GM23338 (cell line): ENCODE data around the gene PAFAH2. TPM values are rescaled to one million over a fixed set of nuclear protein-coding genes. Genes with fewer than 3 reads are reported as not detected.

Source experiments
- ATAC-seq: fragments of 200-7000 bp; cut with Tn5 transposase; 3 replicates; pipeline ENCODE4 v1.9.1; 2020
- DNase-seq: peaks from one replicate; pipeline ENCODE4 v3.0.0-alpha.2; 2015; ENCODE audit warnings: low spot score
- H2AFZ ChIP-seq: fragments of 200-600 bp; sonication (generic); 2 replicates; pipeline ENCODE4 v1.8.0; 2016; ENCODE audit warnings: antibody characterized with exemption, mild to moderate bottlenecking, moderate library complexity
- H3F3A ChIP-seq: fragments of 200-600 bp; sonication (generic); replicated peaks from 2 replicates; pipeline ENCODE4 v1.8.0; 2017; ENCODE audit warnings: antibody characterized with exemption, mixed run types, low read depth
- H3K27ac ChIP-seq: fragments of 200-600 bp; sonication (generic); 2 replicates; pipeline ENCODE4 v1.6.1; 2016; ENCODE audit warnings: low read depth
- H3K27me3 ChIP-seq: fragments of 200-600 bp; sonication (generic); 2 replicates; pipeline ENCODE4 v1.8.0; 2016; ENCODE audit warnings: mild to moderate bottlenecking, mixed run types, moderate library complexity; ENCODE audit not compliant: insufficient read depth
- H3K36me3 ChIP-seq: fragments of 200-600 bp; sonication (generic); 2 replicates; pipeline ENCODE4 v1.8.0; 2016; ENCODE audit warnings: mild to moderate bottlenecking; ENCODE audit not compliant: insufficient read depth
- H3K4me1 ChIP-seq: fragments of 200-600 bp; sonication (generic); 2 replicates; pipeline ENCODE4 v1.8.0; 2016; ENCODE audit warnings: mild to moderate bottlenecking, moderate library complexity; ENCODE audit not compliant: insufficient read depth
- H3K4me2 ChIP-seq: fragments of 200-600 bp; sonication (generic); 2 replicates; pipeline ENCODE4 v1.7.1; 2017; ENCODE audit warnings: mixed run types
- H3K4me3 ChIP-seq: fragments of 200-600 bp; sonication (generic); 2 replicates; pipeline ENCODE4 v1.6.1; 2016; ENCODE audit warnings: mixed run types
- H3K79me2 ChIP-seq: fragments of 200-600 bp; sonication (generic); replicated peaks from 2 replicates; pipeline ENCODE4 v1.8.0; 2017; ENCODE audit warnings: mild to moderate bottlenecking; ENCODE audit not compliant: insufficient read depth
- H3K9me2 ChIP-seq: fragments of 200-600 bp; sonication (generic); 2 replicates; pipeline ENCODE4 v1.8.0; 2017; ENCODE audit not compliant: insufficient read depth
- H4K20me1 ChIP-seq: fragments of 200-600 bp; sonication (generic); replicated peaks from 2 replicates; pipeline ENCODE4 v1.8.0; 2017; ENCODE audit warnings: mild to moderate bottlenecking; ENCODE audit not compliant: insufficient read depth
- H3K27ac Mint-ChIP-seq: 2 replicates; pipeline ENCODE4 v1.8.0; 2020; ENCODE audit warnings: inconsistent platforms, mild to moderate bottlenecking, moderate library complexity, mixed read lengths
- H3K27me3 Mint-ChIP-seq: 3 replicates; pipeline ENCODE4 v1.8.0; 2022; ENCODE audit warnings: low read depth, mild to moderate bottlenecking, moderate library complexity, mixed read lengths, inconsistent platforms; ENCODE audit not compliant: insufficient read depth, poor library complexity
- H3K36me3 Mint-ChIP-seq: 3 replicates; pipeline ENCODE4 v1.8.0; 2021; ENCODE audit warnings: low read depth, mild to moderate bottlenecking, inconsistent platforms, moderate library complexity, mixed read lengths
- H3K4me1 Mint-ChIP-seq: 3 replicates; pipeline ENCODE4 v1.8.0; 2020; ENCODE audit warnings: mild to moderate bottlenecking, inconsistent platforms, mixed read lengths
- H3K4me3 Mint-ChIP-seq: 3 replicates; pipeline ENCODE4 v1.8.0; 2021; ENCODE audit warnings: moderate library complexity, mild to moderate bottlenecking, inconsistent platforms, mixed read lengths
- H3K9me3 Mint-ChIP-seq: 3 replicates; pipeline ENCODE4 v1.8.0; 2020; ENCODE audit warnings: moderate library complexity, mild to moderate bottlenecking, inconsistent platforms, mixed read lengths
- EZH2 ChIP-seq: fragments of 200-600 bp; sonication (generic); IDR thresholded peaks from one replicate; pipeline ENCODE4 v1.8.0; 2017; ENCODE audit warnings: antibody characterized with exemption, mild to moderate bottlenecking, low read depth; ENCODE audit not compliant: unreplicated experiment
- EZH2phosphoT487 ChIP-seq: fragments of 200-600 bp; sonication (generic); IDR thresholded peaks from one replicate; pipeline ENCODE4 v1.8.1; 2018; ENCODE audit warnings: antibody characterized with exemption; ENCODE audit not compliant: unreplicated experiment
- NANOG ChIP-seq: IDR thresholded peaks from 2 replicates; pipeline ENCODE4 v1.6.1; 2016; ENCODE audit warnings: antibody characterized with exemption, borderline replicate concordance
- POLR2AphosphoS5 ChIP-seq: IDR thresholded peaks from 2 replicates; pipeline ENCODE4 v1.6.1; 2016; ENCODE audit warnings: antibody characterized with exemption, low read depth
- REST ChIP-seq: IDR thresholded peaks from one replicate; pipeline ENCODE4 v1.6.1; 2018; ENCODE audit warnings: antibody characterized with exemption; ENCODE audit not compliant: unreplicated experiment
- ZNF114 ChIP-seq: fragments of 250-450 bp; sonication (Bioruptor Pico); IDR thresholded peaks from 2 replicates; pipeline ENCODE4 v1.5.0; 2020; ENCODE audit warnings: mild to moderate bottlenecking, moderate library complexity
- ZNF462 ChIP-seq: fragments of 250-450 bp; sonication (Bioruptor Pico); IDR thresholded peaks from 2 replicates; pipeline ENCODE4 v1.5.0; 2020; ENCODE audit warnings: mild to moderate bottlenecking, moderate library complexity
- polyA plus RNA-seq: library from polyadenylated mRNA; unstranded; fragments of >200 nt; fragmentation: Nextera tagmentation; extraction: Ambion mirVana; gene quantifications from 2 replicates; pipeline ENCODE4 v1.2.1, GENCODE V29; 2016
- total RNA-seq: library from RNA; depleted of rRNA; stranded (reverse); fragments of >200 nt; shearing (Covaris generic); gene quantifications from 2 replicates; pipeline ENCODE4 v1.2.3, GENCODE V29; 2014

Gene PAFAH2
- total and polyA plus RNA-seq, 2 experiments from 2014 or later, result 5.7 to 10.3 TPM

GRCh38 chr1:26021647-26022403, 24.0 kb upstream of the PAFAH2 start, which contains the start of gene EXTL1:
TSS of gene EXTL1 (plus strand) at chr1:26021775. CDS start at chr1:26022647, 872 bp downstream.
- no peak within 1 kb of the TSS for H3K27ac ChIP-seq
- H3K4me2 ChIP-seq, result peak within 1 kb of the TSS; percentile 78
- no peaks in the 10 kb centered on the region for H3K79me2 ChIP-seq
- ATAC-seq, result peak; percentile 92
- H3K9me2 ChIP-seq, result no peaks in the 10 kb centered on the region
- no peaks in the 10 kb centered on the region for H3K36me3 Mint-ChIP-seq
- peak; percentile 94 for DNase-seq
- no peaks in the 10 kb centered on the region for H3K9me3 Mint-ChIP-seq
- peak within 1 kb of the TSS; percentile 78 for H3K4me3 Mint-ChIP-seq
- H3K27ac Mint-ChIP-seq, result no peak within 1 kb of the TSS; the same call in 1 of the 2 replicates
- H3K27me3 ChIP-seq, result no peaks in the 10 kb centered on the region
- peaks cover 24% of the 10 kb centered on the region for H3K4me1 Mint-ChIP-seq
- peak within 1 kb of the TSS; percentile 75 for H2AFZ ChIP-seq
- no peaks in the 10 kb centered on the region for H4K20me1 ChIP-seq
- H3F3A ChIP-seq, result no peaks in the 10 kb centered on the region
- TF ChIP-seq POLR2AphosphoS5 (peak; percentile 95), REST (no peak)
- H3K27me3 Mint-ChIP-seq, result peaks cover 9% of the 10 kb centered on the region
- H3K4me3 ChIP-seq, result peak within 1 kb of the TSS; percentile 55
- H3K4me1 ChIP-seq, result peaks cover 3% of the 10 kb centered on the region; the same call in 1 of the 2 replicates
- H3K36me3 ChIP-seq, result no peaks in the 10 kb centered on the region

- ATAC-seq (no peak), DNase-seq (no peak)
- H3K27ac ChIP-seq, result no peak overlapping the region
- H3K27me3 ChIP-seq, result no peaks in the 10 kb centered on the region
- H3K27ac Mint-ChIP-seq, result no peak overlapping the region; the same call in 1 of the 2 replicates
- H3K36me3 Mint-ChIP-seq, result no peaks in the 10 kb centered on the region
- H3K4me2 ChIP-seq, result peak overlapping the region; percentile 78; the same call in 1 of the 2 replicates
- peaks cover 3% of the 10 kb centered on the region; the same call in 1 of the 2 replicates for H3K4me1 ChIP-seq
- no peaks in the 10 kb centered on the region for H3K36me3 ChIP-seq
- no peaks in the 10 kb centered on the region for H3K9me3 Mint-ChIP-seq
- H3K27me3 Mint-ChIP-seq, result peaks cover 9% of the 10 kb centered on the region
- H3K79me2 ChIP-seq, result no peaks in the 10 kb centered on the region
- peak overlapping the region; percentile 55; the same call in 1 of the 2 replicates for H3K4me3 ChIP-seq
- H3K4me3 Mint-ChIP-seq, result peak overlapping the region; percentile 78
- no peaks in the 10 kb centered on the region for H3F3A ChIP-seq
- H3K4me1 Mint-ChIP-seq, result peaks cover 29% of the 10 kb centered on the region
- H4K20me1 ChIP-seq, result no peaks in the 10 kb centered on the region
- no peaks in the 10 kb centered on the region for H3K9me2 ChIP-seq
- H2AFZ ChIP-seq, result peak overlapping the region; percentile 75
- no peak for TF ChIP-seq NANOG
- no peak for TF ChIP-seq EZH2phosphoT487
- no peak for TF ChIP-seq EZH2
- no peak for TF ChIP-seq POLR2AphosphoS5
- no peak for TF ChIP-seq ZNF114 (CRISPR knock-in tag)
- TF ChIP-seq ZNF462 (CRISPR knock-in tag), result no peak
Measured at GRCh38 chr1:26020941-26021646, 23.2 kb upstream of the PAFAH2 start.
